Endothelial cell of umbilical vein (primary cell): ENCODE data around the gene MOAP1. TPM values are rescaled to one million over a fixed set of nuclear protein-coding genes. Genes with fewer than 3 reads are reported as not detected.

Source experiments
- BruUV-seq: library from RNA; stranded (reverse); fragments of 400-500 nt; replicated peaks from 2 replicates; lab custom pipeline; 2021; lab: Mats Ljungman, UMichigan
- CTCF ChIA-PET: fragments of 300-600, 350-600 bp; sonication (Branson Sonifier 250); formaldehyde crosslinking; loops from one replicate; lab custom pipeline; 2021; ENCODE audit warnings: antibody characterized with exemption, inconsistent platforms; lab: Charles Lee
- POLR2A ChIA-PET: fragments of 300-600, 350-600 bp; sonication (Branson Sonifier 250); formaldehyde crosslinking; loops from one replicate; lab custom pipeline; 2021; ENCODE audit warnings: antibody characterized with exemption, inconsistent platforms; lab: Charles Lee
- DNase-seq: peaks from one replicate; pipeline ENCODE4 v3.0.0-alpha.2; 2011; ENCODE audit warnings: low read depth, low spot score
- FAIRE-seq: peaks from 2 replicates; lab custom pipeline; 2011; peaks lifted over from hg19 to GRCh38; lab: Jason Lieb, UNC
- H2AFZ ChIP-seq: 2 replicates; pipeline ENCODE4 v1.6.0; 2012; ENCODE audit warnings: low read depth, low read length, control low read depth, inconsistent platforms
- H3K27ac ChIP-seq: 2 replicates; pipeline ENCODE4 v1.5.1; 2011; ENCODE audit warnings: low read depth, mild to moderate bottlenecking, control low read depth, low read length, moderate library complexity; ENCODE audit not compliant: insufficient read depth
- H3K27me3 ChIP-seq, 2 experiments: 2 replicates each; pipeline versions ENCODE4 v1.6.0 to v1.6.1; 2011; ENCODE audit warnings: low read length in 2 of 2, mixed read lengths in 1 of 2; ENCODE audit not compliant: control insufficient read depth in 2 of 2, insufficient read depth in 2 of 2
- H3K36me3 ChIP-seq, 2 experiments: 2 replicates in 1 of 2; 3 replicates in 1 of 2; pipeline ENCODE4 v1.5.1; 2011; ENCODE audit warnings: low read length in 2 of 2, mild to moderate bottlenecking in 1 of 2, moderate library complexity in 1 of 2; ENCODE audit not compliant: control insufficient read depth in 2 of 2, insufficient read depth in 2 of 2; ENCODE audit errors: extremely low read depth in 1 of 2
- H3K4me1 ChIP-seq: 3 replicates; pipeline ENCODE4 v1.5.1; 2011; ENCODE audit warnings: mild to moderate bottlenecking, low read length; ENCODE audit not compliant: control insufficient read depth, insufficient read depth; ENCODE audit errors: extremely low read depth
- H3K4me2 ChIP-seq: 2 replicates; pipeline ENCODE4 v1.6.1; 2011; ENCODE audit warnings: low read length, control low read depth, mixed read lengths; ENCODE audit not compliant: insufficient read depth
- H3K4me3 ChIP-seq, 3 experiments: fragments of 200-600 bp in 1 of 3; sonication (generic), shearing (Covaris generic) in 1 of 3; replicated peaks in 1 of 3; 2 replicates each; pipeline ENCODE4 v1.5.1; 2011 to 2016; ENCODE audit warnings: control low read depth in 3 of 3, low read length in 3 of 3, mild to moderate bottlenecking in 2 of 3, inconsistent platforms in 1 of 3, low read depth in 1 of 3, moderate library complexity in 1 of 3; ENCODE audit not compliant: insufficient read depth in 1 of 3
- H3K79me2 ChIP-seq: 2 replicates; pipeline ENCODE4 v1.6.0; 2012; ENCODE audit warnings: low read length, inconsistent platforms; ENCODE audit not compliant: control insufficient read depth, insufficient read depth
- H3K9ac ChIP-seq: replicated peaks from 2 replicates; pipeline ENCODE3; 2011; ENCODE audit warnings: low read length, control low read depth; ENCODE audit not compliant: insufficient read depth; ENCODE audit errors: extremely low read depth
- H3K9me1 ChIP-seq: replicated peaks from 3 replicates; pipeline ENCODE4 v1.6.0; 2011; ENCODE audit warnings: mild to moderate bottlenecking, low read length; ENCODE audit not compliant: control insufficient read depth, insufficient read depth; ENCODE audit errors: extremely low read depth
- H3K9me3 ChIP-seq: replicated peaks from 2 replicates; pipeline ENCODE4 v1.5.1; 2012; ENCODE audit warnings: low read length, inconsistent platforms; ENCODE audit not compliant: control insufficient read depth, insufficient read depth
- H4K20me1 ChIP-seq: replicated peaks from 2 replicates; pipeline ENCODE3; 2011; ENCODE audit warnings: mild to moderate bottlenecking, low read length; ENCODE audit not compliant: control insufficient read depth, insufficient read depth; ENCODE audit errors: extremely low read depth
- EZH2 ChIP-seq: IDR thresholded peaks from 2 replicates; pipeline ENCODE4 v1.6.1; 2012; ENCODE audit warnings: borderline replicate concordance, low read depth, mild to moderate bottlenecking, moderate library complexity, low read length, inconsistent platforms; ENCODE audit not compliant: severe bottlenecking
- FOS ChIP-seq: IDR thresholded peaks from 2 replicates; pipeline ENCODE4 v1.6.1; 2011; ENCODE audit warnings: mild to moderate bottlenecking, low read length, moderate library complexity, borderline replicate concordance; ENCODE audit not compliant: insufficient read depth
- GATA2 ChIP-seq: IDR thresholded peaks from 2 replicates; pipeline ENCODE4 v1.7.0; 2011; ENCODE audit warnings: low read depth, mild to moderate bottlenecking, moderate library complexity, mixed read lengths, low read length; ENCODE audit not compliant: insufficient read length, insufficient read depth
- JUN ChIP-seq: IDR thresholded peaks from 2 replicates; pipeline ENCODE4 v1.6.1; 2011; ENCODE audit warnings: borderline replicate concordance, low read depth; ENCODE audit not compliant: insufficient read length, insufficient read depth
- MYC ChIP-seq: IDR thresholded peaks from one replicate; pipeline ENCODE4 v1.6.1; 2011; ENCODE audit warnings: mild to moderate bottlenecking, low read depth, low read length
- POLR2A ChIP-seq: IDR thresholded peaks from 2 replicates; pipeline ENCODE4 v1.6.1; 2012; ENCODE audit warnings: low read depth, mild to moderate bottlenecking, control low read depth, low read length
- POLR2AphosphoS5 ChIP-seq: IDR thresholded peaks from 2 replicates; pipeline ENCODE4 v1.6.1; 2012; ENCODE audit warnings: low read depth, mild to moderate bottlenecking, control low read depth, low read length, moderate library complexity; ENCODE audit not compliant: insufficient read depth
- dilution Hi-C: fragments of 300-500 bp; cut with MboI; formaldehyde crosslinking; loops from one replicate; pipeline ENCODE4 v1.15.0; 2019; ENCODE audit warnings: low sequenced_read_pairs; ENCODE audit not compliant: extremely low pct_ligation_motif_present
- intact Hi-C: fragments of 100-400 bp; cut with micrococcal nuclease; formaldehyde crosslinking; loops from one replicate; pipeline ENCODE4 v1.10.0; 2022
- polyA plus RNA-seq, 4 experiments: library from polyadenylated mRNA; depleted of rRNA in 3 of 4; stranded (reverse) in 3 of 4; unstranded in 1 of 4; fragments of >200 nt; gene quantifications; 2 replicates each; pipeline versions ENCODE4 v1.2.1 to v1.2.3, GENCODE V29; 2011 to 2012; ENCODE audit warnings: missing spikeins in 1 of 4
- total RNA-seq: library from RNA; stranded (reverse); gene quantifications from 2 replicates; pipeline ENCODE4 v1.2.3, GENCODE V29; 2021
- TF ChIP-seq, protein P1 (sequence below), 2 donors: IDR thresholded peaks; 1 replicate in 1 of 2; 2 replicates in 1 of 2; pipeline ENCODE4 v1.5.1; 2011; ENCODE audit warnings: low read length in 2 of 2, mild to moderate bottlenecking in 2 of 2, moderate library complexity in 2 of 2, control low read depth in 1 of 2, inconsistent platforms in 1 of 2, low read depth in 1 of 2; ENCODE audit not compliant: insufficient read depth in 1 of 2; ENCODE audit errors: extremely low read depth in 1 of 2
- TF ChIP-seq, protein P2 (sequence below): IDR thresholded peaks from 2 replicates; pipeline ENCODE4 v1.6.1; 2011; ENCODE audit not compliant: insufficient read depth, insufficient read length

MOAP1 gene
- total and polyA plus RNA-seq, 2 donors (not counting 3 experiments of a cell fraction or from before 2014, with no cell fraction given) = 15.0 to 21.0 TPM

DNA sequence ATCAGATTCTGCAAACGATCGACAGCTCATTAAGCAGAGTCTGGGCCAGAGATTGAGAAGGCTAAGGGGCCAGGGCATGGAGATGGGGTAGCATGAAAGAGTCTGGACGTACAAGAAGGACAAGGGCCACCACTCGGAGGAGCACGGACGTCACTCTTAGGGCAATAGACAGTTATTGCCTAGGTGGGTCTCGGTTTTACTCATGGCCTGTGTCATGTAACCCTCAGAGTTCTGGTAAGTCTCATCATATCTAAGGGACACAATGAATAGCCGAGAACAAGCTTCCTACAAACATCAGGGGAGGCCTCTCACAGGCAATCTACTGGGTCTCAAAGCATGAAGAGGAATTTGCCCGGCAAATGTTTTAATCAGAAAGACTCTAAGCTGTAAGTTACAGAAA, 38.6 kb downstream of the MOAP1 start:
- no peak overlapping the region for H3K4me2 ChIP-seq
- FAIRE-seq (no peak), DNase-seq (no peak)
- TF ChIP-seq POLR2AphosphoS5 (no peak), JUN (no peak), MYC (no peak), GATA2 (no peak), FOS (no peak), EZH2 (no peak), POLR2A (no peak)
- TF ChIP-seq, protein P1, sequence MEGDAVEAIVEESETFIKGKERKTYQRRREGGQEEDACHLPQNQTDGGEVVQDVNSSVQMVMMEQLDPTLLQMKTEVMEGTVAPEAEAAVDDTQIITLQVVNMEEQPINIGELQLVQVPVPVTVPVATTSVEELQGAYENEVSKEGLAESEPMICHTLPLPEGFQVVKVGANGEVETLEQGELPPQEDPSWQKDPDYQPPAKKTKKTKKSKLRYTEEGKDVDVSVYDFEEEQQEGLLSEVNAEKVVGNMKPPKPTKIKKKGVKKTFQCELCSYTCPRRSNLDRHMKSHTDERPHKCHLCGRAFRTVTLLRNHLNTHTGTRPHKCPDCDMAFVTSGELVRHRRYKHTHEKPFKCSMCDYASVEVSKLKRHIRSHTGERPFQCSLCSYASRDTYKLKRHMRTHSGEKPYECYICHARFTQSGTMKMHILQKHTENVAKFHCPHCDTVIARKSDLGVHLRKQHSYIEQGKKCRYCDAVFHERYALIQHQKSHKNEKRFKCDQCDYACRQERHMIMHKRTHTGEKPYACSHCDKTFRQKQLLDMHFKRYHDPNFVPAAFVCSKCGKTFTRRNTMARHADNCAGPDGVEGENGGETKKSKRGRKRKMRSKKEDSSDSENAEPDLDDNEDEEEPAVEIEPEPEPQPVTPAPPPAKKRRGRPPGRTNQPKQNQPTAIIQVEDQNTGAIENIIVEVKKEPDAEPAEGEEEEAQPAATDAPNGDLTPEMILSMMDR (IDR thresholded peaks at IDR 0.05; ENCODE audit: extremely low read depth in 1 of 2, insufficient read depth in 1 of 2, low read depth in 1 of 2, low read length in 2 of 2) = no peak
- TF ChIP-seq, protein P2, sequence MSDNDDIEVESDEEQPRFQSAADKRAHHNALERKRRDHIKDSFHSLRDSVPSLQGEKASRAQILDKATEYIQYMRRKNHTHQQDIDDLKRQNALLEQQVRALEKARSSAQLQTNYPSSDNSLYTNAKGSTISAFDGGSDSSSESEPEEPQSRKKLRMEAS = no peak
- no peaks in the 10 kb centered on the region for H3K36me3 ChIP-seq
- dilution Hi-C loops = loop anchor here (25.0 kb wide), 1 partner anchor 184 kb away; no protein-coding TSS in a partner anchor
- H3K27ac ChIP-seq = no peak overlapping the region
- no peaks in the 10 kb centered on the region for H3K79me2 ChIP-seq
- H4K20me1 ChIP-seq = no peaks in the 10 kb centered on the region
- intact Hi-C loops = no loop called here
- no peaks in the 10 kb centered on the region for H3K4me1 ChIP-seq
- no peak overlapping the region for H2AFZ ChIP-seq
- no peak overlapping the region for H3K4me3 ChIP-seq
- no peaks in the 10 kb centered on the region for H3K9me3 ChIP-seq
- ChIA-PET CTCF (interaction anchor here (0.8 to 1.7 kb wide), 3 partner anchors 31 to 194 kb away, joined by 3 to 8 read pairs (median 3); no protein-coding TSS in a partner anchor), POLR2A (no interaction called here)
- no TSS peak for BruUV-seq
- H3K9ac ChIP-seq = no peak overlapping the region
- H3K27me3 ChIP-seq = no peaks in the 10 kb centered on the region
- no peaks in the 10 kb centered on the region for H3K9me1 ChIP-seq
